ENCODE measurements around the gene TDRD1.
"Not testable (repeated sequence)": the region's sequence is repeated elsewhere in the genome, so short reads cannot be mapped to it uniquely, and the experiment has no call there.

TDRD1 gene

GRCh38 chr10:114179148-114179547, at the start of gene TDRD1:
Gene TDRD1 (plus strand): TSS chr10:114179353. CDS start chr10:114187832, 8,479 bp downstream.
- no peak for DNase-seq

GRCh38 chr10:114131094-114131493, 48.1 kb upstream of the TDRD1 start:
- no peak for DNase-seq

- DNase-seq, result no peak
Observed at GRCh38 chr10:114135476-114135875, 43.7 kb upstream of the TDRD1 start.

- DNase-seq, result no peak
Observed at GRCh38 chr10:114138581-114138980, 40.6 kb upstream of the TDRD1 start.

GRCh38 chr10:114140036-114140435, 39.1 kb upstream of the TDRD1 start:
- no peak for DNase-seq

- DNase-seq, result not testable (repeated sequence)
Observed at GRCh38 chr10:114140827-114141226, 38.3 kb upstream of the TDRD1 start.

GRCh38 chr10:114142018-114142417, 37.1 kb upstream of the TDRD1 start:
- no peak for DNase-seq

- DNase-seq, result no peak
Observed at GRCh38 chr10:114143160-114143559, 36.0 kb upstream of the TDRD1 start.

- not testable (repeated sequence) for DNase-seq
Observed at GRCh38 chr10:114149476-114149875, 29.7 kb upstream of the TDRD1 start.

GRCh38 chr10:114151486-114151885, 27.7 kb upstream of the TDRD1 start:
- DNase-seq, result no peak

- no peak for DNase-seq
Observed at GRCh38 chr10:114151892-114152291, 27.3 kb upstream of the TDRD1 start.

- DNase-seq, result no peak
Observed at GRCh38 chr10:114157912-114158311, 21.2 kb upstream of the TDRD1 start.

- no peak for DNase-seq
Observed at GRCh38 chr10:114163062-114163461, 16.1 kb upstream of the TDRD1 start.

- no peak for DNase-seq
Observed at GRCh38 chr10:114166043-114166442, 13.1 kb upstream of the TDRD1 start.

GRCh38 chr10:114166494-114166893, 12.7 kb upstream of the TDRD1 start:
- no peak for DNase-seq

GRCh38 chr10:114167985-114168384, 11.2 kb upstream of the TDRD1 start:
- no peak for DNase-seq

GRCh38 chr10:114168450-114169009, 10.6 kb upstream of the TDRD1 start:
- DNase-seq, result no peak

GRCh38 chr10:114172216-114172615, 6.9 kb upstream of the TDRD1 start:
- no peak for DNase-seq

- DNase-seq, result no peak
Observed at GRCh38 chr10:114172776-114173602, 6.2 kb upstream of the TDRD1 start.

GRCh38 chr10:114173603-114173920, 5.6 kb upstream of the TDRD1 start:
- DNase-seq, result no peak

- peak; percentile 91 for DNase-seq
Observed at GRCh38 chr10:114173921-114174694, 5.0 kb upstream of the TDRD1 start, which contains the start of gene CCDC186. Gene CCDC186 (minus strand): TSS chr10:114174203. CDS start chr10:114163268, 10,935 bp downstream.

GRCh38 chr10:114174695-114175188, 4.4 kb upstream of the TDRD1 start:
- DNase-seq, result no peak

- DNase-seq, result no peak
Observed at GRCh38 chr10:114175667-114176066, 3.5 kb upstream of the TDRD1 start.

GRCh38 chr10:114176511-114176910, 2.6 kb upstream of the TDRD1 start:
- no peak for DNase-seq

Data from right hindlimb (tissue), 1 donor.